Measurements from ENCODE around the gene PPM1N.
"Not testable (repeated sequence)": the region's sequence is repeated elsewhere in the genome, so short reads cannot be mapped to it uniquely, and the experiment has no call there.

PPM1N gene

GRCh38 chr19:45510352-45510751, 12.1 kb downstream of the PPM1N start:
- not testable (repeated sequence) for DNase-seq

- DNase-seq, result no peak
Observed at GRCh38 chr19:45511074-45511473, 12.8 kb downstream of the PPM1N start.

GRCh38 chr19:45512881-45513483, 14.7 kb downstream of the PPM1N start:
- DNase-seq, result no peak

- DNase-seq, result no peak
Observed at GRCh38 chr19:45514376-45515051, 16.3 kb downstream of the PPM1N start.

- DNase-seq, result no peak
Observed at GRCh38 chr19:45515081-45515624, 16.9 kb downstream of the PPM1N start.

- no peak for DNase-seq
Observed at GRCh38 chr19:45515807-45516401, 17.7 kb downstream of the PPM1N start.

GRCh38 chr19:45517238-45517637, 19.0 kb downstream of the PPM1N start:
- no peak for DNase-seq

- DNase-seq, result no peak
Observed at GRCh38 chr19:45517641-45518468, 19.6 kb downstream of the PPM1N start.

- DNase-seq, result no peak
Observed at GRCh38 chr19:45518469-45518826, 20.2 kb downstream of the PPM1N start.

- DNase-seq, result no peak
Observed at GRCh38 chr19:45522010-45522941, 24.0 kb downstream of the PPM1N start.

GRCh38 chr19:45523642-45524256, 25.5 kb downstream of the PPM1N start:
- DNase-seq, result peak; percentile 83

GRCh38 chr19:45524575-45525129, 26.4 kb downstream of the PPM1N start:
- DNase-seq, result no peak

GRCh38 chr19:45526143-45526542, 27.9 kb downstream of the PPM1N start:
- DNase-seq, result peak; percentile 25

- DNase-seq, result no peak
Observed at GRCh38 chr19:45526971-45527370, 28.7 kb downstream of the PPM1N start.

- no peak for DNase-seq
Observed at GRCh38 chr19:45527731-45528130, 29.5 kb downstream of the PPM1N start.

GRCh38 chr19:45528149-45528743, 30.0 kb downstream of the PPM1N start:
- peak; percentile 57 for DNase-seq

- DNase-seq, result peak; percentile 78
Observed at GRCh38 chr19:45528744-45529419, 30.6 kb downstream of the PPM1N start.

GRCh38 chr19:45529420-45529785, 31.2 kb downstream of the PPM1N start:
- DNase-seq, result no peak

GRCh38 chr19:45531349-45531748, 33.1 kb downstream of the PPM1N start:
- no peak for DNase-seq

- no peak for DNase-seq
Observed at GRCh38 chr19:45539459-45539858, 41.2 kb downstream of the PPM1N start.
